GM18526 (cell line): Measurements from ENCODE around the gene IL3.

Experiments
- POLR2A ChIP-seq: IDR thresholded peaks from 3 replicates; pipeline ENCODE4 v1.6.1; 2011; ENCODE audit not compliant: insufficient read length; ENCODE audit errors: extremely low read depth

Gene IL3

DNA sequence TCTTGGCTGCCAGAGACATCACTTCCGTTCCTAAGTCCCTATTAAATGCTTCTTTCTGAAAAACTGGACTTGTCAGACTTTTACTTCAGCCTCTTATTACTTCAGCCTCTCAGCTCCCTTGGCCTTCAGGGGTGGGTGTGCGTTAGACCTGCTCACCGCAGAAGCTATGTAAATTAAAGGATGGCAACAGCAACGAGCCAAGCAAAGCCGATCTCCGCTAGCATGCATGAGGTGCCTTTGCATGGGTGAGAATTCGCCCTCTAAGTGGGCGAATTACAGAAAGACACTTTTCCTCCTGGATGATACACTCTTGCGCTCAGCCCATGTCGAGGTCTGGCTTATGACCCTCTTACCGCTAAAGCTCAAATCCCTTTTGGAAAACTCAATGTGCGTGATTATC lies 10.9 kb upstream of the IL3 start:
- no peak for TF ChIP-seq POLR2A

DNA sequence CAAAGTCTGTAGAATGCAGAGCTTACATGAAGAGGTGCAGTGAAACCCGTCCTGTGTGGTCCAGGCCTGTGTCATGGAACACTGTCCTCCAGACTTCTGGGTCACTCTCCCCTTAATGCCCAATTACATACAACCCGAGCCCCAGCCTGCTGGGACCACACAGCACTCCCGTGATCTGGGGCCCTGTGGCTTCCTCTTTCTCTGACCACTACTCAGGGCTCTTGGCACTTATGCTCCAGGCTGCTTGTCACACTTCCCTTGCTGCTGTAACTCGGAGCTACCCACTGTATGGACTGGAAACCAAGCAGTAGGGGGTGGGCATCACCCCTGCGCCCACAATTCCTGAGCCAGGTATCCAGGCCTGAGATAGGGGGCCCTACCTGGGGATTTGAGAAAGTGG lies 10.3 kb upstream of the IL3 start:
- no peak for TF ChIP-seq POLR2A

DNA sequence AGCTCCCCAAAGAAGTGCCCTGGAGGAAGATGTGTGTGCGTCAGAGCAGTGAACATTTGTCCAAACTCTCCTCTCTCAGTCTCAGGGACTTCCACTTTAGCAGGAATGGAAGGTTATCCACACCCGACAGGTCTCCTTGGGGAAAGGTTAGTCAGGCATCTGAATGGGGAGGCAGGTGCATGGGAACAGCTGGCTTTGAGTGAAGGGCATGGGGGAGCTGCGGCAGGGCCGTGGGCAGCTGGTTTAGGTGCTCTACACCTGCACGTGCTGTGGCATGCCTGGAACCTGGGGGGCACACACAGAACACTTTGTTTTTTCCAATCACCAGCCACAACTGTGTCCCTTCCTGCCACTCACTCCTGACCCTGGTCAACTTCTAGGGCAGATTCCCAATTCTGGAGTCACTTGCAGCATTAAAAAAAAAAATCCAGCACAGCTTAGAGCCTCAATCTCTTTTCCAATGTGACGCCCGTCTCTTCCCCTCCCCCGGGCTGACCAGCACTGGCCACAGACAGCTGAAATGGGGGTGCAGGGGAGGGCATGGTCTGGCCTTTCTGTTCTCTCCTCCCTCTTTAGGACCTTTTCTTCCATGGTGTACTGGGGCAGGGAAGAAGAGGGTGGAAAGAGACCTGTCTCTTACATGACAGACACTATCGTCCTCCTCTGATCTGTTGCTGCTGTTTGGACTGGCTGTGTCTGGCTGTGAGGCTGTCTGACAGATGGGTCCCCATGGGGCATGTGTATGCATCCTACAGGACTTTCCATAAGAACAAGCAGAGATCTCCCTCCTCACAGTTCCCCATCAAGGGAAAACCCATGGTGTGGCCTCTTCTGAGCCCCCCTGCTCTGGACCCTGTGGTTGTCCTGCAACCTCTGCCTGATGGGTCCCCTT lies 9.5 kb upstream of the IL3 start:
- TF ChIP-seq POLR2A: no peak

DNA sequence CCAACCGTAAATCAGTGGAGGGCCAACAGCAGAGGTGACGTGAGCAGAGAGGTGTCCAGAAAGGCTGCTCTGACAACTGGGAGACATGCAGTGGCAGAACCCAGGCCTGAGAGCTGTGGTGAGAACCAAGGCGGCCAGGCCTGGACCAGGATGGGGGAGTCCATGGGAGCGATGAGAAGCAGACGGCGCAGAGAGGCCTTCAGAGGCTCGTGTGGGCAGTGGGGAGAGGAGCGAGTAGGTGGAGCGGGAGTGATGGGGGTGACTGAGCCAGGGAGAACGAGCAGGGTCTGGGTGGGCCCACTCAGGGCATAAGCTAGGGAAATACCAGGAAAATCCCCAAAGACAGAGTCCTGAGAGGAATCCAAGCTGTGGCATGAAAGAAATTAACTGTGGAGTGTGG lies 7.9 kb upstream of the IL3 start:
- no peak for TF ChIP-seq POLR2A

DNA sequence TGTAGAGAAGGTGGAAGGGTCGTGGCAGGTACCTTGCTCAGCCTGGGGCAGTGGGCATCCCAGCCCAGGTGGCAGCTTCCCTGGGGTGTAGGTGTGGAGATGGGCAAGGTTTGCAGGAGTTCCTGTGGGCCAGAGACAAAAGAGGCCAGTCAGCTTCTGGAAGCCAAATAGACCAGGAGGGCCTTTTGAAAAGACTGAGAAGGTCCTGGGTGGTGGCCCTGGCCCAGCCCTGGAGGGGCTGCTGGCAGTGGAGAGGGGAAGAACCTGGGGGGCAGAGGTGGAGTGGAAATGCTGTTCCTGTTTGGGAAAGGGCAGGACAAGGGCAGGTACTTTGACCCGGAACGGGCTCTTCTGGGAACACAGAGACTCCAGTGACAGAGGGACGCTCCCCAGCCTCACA lies 7.0 kb upstream of the IL3 start:
- TF ChIP-seq POLR2A: no peak

DNA sequence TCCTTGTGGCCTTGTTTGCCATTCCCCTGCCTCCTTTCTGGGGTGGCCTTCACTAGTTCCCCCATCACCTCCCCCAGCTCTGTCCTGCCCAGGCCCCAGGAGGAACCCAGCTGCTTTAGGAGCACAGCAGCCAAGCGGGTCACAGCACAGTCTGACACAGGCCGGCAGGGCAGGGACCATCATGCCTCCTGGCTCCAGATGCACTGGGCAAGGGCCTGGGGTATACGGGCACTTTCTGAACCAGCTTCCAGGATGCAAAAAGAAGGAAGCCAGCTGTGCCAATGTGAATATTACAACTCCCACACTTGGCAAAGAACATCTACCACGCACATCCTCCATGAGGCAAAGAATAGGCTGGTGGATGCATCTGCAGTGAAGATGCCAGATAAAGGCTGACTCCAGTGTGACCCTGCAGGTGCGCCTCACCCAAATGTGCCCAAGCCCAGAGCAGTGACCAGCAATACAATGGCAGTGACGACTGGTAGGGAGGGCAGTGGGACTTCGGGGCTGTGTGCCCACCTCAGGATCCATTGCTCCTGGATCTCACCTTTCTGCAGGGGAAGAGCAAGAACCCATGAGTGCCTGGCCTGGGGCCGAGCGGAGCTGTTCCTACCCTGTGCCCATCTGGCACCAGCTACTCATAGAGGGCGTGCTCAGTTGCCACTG lies 6.3 kb upstream of the IL3 start:
- no peak for TF ChIP-seq POLR2A

DNA sequence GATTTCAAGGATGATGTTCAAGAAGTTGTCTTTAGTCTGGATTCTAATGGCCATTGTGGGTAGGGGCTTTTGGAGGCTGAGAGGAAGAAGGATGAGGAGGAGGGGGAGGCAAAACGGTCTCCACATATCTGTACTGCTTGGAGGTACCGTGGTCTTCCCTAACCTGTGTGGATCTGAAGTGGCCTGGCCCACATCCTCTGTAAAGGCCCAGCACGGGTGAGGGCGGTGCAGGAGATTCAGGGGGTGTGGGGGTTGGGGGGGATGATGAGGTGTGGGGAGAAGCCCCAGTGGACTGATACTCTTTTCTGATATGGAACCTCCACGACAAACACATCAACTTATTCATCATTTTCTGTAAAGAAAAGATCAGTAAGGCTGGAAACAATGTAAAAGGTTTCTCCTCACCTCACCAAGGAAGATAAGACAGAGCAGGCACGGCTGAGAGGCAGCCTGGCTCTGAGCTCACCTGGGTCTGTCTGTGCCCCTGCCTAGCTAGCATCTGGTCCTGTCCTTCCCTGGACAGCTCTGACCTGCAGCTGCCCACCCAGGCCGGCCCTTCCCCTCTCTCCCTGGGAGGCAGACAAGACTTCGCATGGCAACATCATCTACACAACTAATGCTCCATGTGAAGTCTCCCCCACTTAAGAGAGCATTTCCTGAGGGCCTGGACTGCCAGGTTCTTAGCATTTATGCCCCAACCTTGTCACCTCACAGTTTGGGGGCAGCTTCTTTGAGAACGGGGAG lies 5.6 kb upstream of the IL3 start:
- TF ChIP-seq POLR2A: no peak

DNA sequence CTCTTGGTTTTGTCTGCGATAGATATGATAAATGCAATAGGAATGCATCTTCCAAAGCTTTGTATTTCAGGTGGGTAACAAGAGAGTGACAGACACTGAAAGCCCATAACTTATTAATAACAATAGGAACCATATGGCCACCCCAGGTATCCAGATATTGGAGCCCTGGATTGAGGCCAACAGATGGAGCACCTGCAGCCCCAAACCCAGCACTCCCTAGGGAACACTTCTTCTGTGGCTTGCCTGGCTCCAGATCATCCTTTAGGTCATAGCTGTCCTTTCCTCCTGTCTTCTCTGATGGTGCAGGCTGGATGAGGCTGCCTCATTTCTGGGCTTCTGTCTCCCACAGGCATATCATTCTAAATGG lies 5.0 kb upstream of the IL3 start:
- TF ChIP-seq POLR2A: no peak

DNA sequence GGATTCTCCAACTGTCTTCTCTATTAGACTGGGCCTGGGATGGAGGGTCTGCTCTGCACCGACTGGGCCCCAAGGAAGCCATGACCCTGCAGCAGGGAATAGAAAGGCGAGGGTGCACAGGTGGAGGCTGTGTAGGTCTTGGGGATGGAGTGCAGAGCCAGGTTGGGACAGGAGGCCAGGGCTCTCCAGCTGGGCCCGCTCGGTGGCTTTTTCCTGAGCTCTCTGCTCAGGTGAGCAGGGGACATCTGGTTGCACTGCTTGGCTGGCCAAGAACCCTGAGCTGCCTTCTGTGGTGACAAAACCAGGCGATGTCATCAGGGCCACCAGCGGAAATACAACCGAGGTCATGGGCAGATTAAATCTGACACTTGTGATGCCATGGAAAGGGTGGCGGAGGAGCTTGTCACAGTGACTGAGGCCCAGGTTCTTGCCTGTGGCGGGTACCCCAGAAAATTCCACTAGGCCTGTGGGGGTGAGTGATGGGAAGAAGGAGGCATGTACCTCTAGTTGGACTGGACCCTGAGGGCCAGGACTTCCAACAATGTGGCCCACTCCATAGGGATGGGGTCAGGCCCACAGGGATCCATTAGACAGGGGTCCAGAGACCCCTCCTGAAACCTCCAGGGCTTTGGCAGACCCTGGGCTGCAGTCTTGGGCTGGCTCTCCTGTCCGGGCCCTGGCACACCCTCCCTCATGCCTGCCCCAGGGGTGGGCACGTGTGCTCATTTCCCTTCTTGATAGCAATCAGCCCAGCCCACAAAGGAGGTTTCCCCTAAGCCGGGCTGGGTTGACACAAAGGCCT lies 4.4 kb upstream of the IL3 start:
- no peak for TF ChIP-seq POLR2A

DNA sequence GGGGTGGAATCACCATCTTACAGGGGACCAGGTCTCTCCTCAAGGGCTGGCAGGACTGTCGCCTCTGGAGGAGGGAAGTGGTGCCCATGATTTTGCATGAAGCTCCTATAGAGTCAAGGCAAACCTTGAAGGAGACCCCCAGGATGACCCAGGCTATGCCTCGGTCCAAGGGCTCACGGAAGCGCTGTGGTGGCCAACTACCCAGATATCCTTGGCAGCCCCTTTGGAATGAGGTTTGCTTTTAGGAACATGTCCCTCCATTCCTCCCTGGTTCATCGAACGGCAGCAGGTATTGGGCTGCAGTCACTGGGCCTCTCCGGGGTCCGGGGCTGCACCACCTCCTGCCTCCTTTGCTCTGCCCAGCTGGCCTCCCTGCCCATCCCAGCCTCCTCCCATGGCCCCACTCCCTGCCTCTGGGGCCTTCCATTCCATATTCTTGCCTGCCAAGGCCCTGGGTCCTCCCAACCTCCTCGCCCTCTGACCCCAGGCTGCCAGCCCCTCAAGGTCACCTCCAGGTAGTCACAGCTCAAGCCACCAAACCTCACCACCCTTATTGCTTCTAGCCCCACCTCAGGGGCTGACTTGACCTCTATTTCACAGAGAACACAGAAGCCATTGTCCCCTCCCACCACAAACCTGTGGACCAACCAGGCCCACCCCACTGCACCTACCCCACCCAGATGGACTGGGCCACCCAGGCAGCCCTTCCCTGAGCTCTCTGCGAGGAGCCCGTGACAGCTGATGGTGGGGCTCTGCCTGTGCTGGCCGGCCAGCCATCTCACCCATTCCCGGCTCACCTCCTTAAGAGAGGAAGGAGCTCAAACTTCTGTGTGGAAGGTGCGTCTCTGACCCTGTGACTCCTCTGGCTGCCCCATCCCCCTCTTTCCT lies 3.6 kb upstream of the IL3 start:
- no peak for TF ChIP-seq POLR2A

DNA sequence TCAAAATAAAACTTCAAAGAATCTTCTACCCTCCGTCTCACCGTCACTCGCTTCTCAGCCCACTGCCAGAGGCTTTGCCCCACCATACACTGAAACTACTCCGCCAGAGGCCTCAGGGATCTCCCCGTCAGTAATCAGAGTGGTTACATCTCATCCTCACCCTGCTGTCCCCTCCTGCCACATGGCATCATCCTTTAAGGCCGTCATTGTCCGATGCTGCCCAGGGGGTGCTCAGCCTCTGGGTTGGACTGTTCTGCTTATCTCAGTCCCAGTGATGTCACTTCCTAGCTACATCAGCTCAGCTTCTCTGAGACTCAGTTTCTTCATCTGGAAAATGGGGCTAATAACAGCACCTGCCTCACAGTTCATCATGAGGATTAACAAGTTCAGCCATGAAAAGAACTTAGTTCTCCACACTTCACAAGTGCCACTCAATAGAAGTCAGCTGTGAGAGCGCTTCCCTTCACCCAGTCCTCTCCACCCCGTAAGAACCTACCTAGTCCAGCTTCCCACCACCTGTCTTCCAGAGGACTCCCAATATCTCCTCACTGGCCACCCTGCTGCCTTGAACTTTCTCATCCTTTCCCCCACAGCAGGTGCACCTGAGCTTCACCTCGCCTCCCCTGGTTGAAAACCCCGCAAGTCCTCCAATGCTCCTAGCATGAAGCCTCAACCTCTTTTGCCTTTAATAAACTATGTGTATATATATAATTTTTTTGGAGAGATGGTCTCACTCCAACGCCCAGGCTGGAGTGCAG lies 2.8 kb upstream of the IL3 start:
- no peak for TF ChIP-seq POLR2A

DNA sequence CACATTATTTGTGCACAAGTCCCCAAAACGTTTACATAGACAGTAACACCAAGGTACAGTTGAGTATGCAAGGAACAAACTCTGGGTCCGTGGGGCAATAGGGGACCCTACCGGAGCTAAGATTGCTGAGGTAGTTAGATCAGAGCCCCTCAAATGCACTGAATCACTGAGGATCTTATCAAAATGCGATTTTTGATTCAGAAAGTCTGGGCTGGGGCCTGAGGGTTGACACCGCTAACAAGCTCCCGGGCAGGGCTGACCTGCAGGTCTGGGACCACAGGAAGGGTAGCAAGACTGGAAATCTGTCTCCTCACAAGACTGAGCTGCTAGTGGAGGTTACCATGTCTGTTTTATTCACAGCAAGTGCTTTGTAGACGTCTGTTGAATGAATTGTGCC lies 1.8 kb upstream of the IL3 start:
- no peak for TF ChIP-seq POLR2A

DNA sequence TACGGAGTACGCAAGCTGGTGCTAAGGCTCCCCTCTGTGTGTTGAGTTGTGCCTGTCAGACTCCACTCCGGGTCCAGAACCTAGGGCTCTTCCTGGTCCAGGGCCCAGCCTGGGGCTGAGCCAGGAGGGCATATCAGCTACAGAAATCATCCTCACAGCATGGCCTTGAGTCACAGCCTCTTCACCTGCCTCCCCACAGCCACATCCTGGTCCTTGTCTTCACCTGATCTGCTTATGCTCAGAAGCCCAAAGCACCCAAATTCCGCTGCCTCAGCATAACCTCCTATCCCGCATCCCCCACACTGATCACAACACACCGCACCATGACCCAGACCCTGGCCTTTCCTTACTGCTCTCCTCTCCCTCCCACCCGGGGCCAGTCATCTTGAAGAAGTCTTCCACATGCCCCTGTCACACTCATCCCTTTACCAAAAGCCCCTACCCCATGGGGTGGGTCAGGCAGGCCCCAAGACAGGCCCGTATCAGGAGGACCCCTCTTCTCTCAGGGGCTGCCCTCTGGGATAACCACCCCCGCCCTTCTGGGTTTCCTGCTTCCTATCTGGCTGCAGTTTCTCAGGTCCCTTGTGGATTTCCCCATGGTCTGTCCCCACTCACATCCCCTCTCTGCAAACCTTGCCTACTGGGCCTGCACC lies 1.3 kb upstream of the IL3 start:
- no peak for TF ChIP-seq POLR2A
